Measurements from ENCODE around the gene PLCL2. TPM values are rescaled to one million over a fixed set of nuclear protein-coding genes. Genes with fewer than 3 reads are reported as not detected.

Gene PLCL2
- total and polyA plus RNA-seq, 10 of the 15 experiments (the other 5 are each of a cell fraction or from before 2014, with no cell fraction given): 7.5 to 37.3 (median 21.7) TPM

DNA sequence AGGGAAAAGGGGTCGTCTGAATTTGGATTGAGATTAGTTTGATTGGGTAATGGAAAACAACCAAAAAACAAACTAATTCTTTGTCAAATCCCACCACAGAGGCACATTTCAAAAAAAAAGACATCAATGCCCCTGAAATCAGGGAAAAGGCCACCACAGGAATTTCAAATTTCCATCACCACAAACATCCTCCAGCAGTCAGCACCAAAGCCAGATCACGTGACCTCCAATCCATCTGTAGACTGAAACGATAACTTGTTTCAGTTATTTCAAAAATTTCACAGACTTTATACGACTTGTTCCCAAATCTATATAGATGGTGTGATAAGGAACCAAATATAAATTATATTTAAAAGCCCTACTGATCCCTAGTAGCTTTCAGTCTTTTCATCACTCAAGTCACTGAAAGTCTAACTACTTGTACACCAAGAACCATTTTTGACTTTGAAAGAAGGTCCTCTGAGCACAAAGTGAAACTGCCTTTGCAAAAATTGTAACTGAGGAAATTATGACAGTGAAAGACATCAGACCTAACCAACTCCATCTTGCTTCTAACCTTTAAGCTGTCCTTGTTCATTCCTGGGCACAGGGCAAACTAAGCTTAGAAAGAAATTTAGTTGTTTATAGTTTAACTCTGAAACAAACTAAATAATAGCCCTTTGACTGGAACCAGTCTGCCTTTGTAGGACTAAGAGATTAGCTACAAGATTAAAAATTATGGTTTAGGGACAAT is 48.1 kb upstream of the PLCL2 start:
- Histone ChIP-seq H3K27me3 (replicated peaks in 1 of 2; ENCODE audit: control insufficient read depth in 2 of 2, insufficient read depth in 2 of 2, low read length in 1 of 2) (no peaks in the 10 kb centered on the region), H3K79me2 (ENCODE audit: control insufficient read depth, insufficient read depth, low read length) (no peaks in the 10 kb centered on the region), H3K9me3 (replicated peaks; ENCODE audit: control insufficient read depth, insufficient read depth, low read length) (no peaks in the 10 kb centered on the region; the same call in 2 of the 3 replicates), H3K9ac (ENCODE audit: control insufficient read depth, insufficient read depth, low read length) (no peak overlapping the region), H3K4me2 (ENCODE audit: control insufficient read depth, insufficient read depth) (no peak overlapping the region), H3K36me3 (ENCODE audit: control insufficient read depth in 2 of 2, insufficient read depth in 2 of 2, low read length in 1 of 2) (no peaks in the 10 kb centered on the region), H3K4me1 (ENCODE audit: control insufficient read depth, insufficient read depth, low read length) (peaks cover 28% of the 10 kb centered on the region), H4K20me1 (ENCODE audit: control insufficient read depth, insufficient read depth) (no peaks in the 10 kb centered on the region), H2AFZ (ENCODE audit: control insufficient read depth, low read depth, low read length) (no peak overlapping the region), H3K27ac (ENCODE audit: control insufficient read depth, insufficient read depth) (no peak overlapping the region), H3K4me3 (no peak overlapping the region)
- ChIA-PET POLR2A (interaction anchor here (0.6 to 2.0 kb wide), 3 partner anchors 51 to 359 kb away, joined by 4 to 6 read pairs (median 4); no protein-coding TSS in a partner anchor), SMC1A (ENCODE audit: uncharacterized antibody, unreplicated experiment) (interaction anchor here (0.8 to 4.2 kb wide), 21 partner anchors 9 to 568 kb away, joined by 3 to 32 read pairs (median 3); partner anchors contain the start of gene PLCL2), CTCF (interaction anchor here (0.9 to 3.3 kb wide), 5 partner anchors 8 to 395 kb away, joined by 3 to 19 read pairs (median 6); partner anchors contain the start of gene PLCL2), RAD21 (ENCODE audit: unreplicated experiment) (interaction anchor here (1.6 to 2.2 kb wide), 2 partner anchors 13 to 53 kb away, joined by 4 to 13 read pairs; no protein-coding TSS in a partner anchor)
- in situ Hi-C loops (cut with MboI): no loop called here
- ATAC-seq: no peak
- DNase-seq (ENCODE audit: low read depth, low spot score): no peak
- TF ChIP-seq, protein P1, sequence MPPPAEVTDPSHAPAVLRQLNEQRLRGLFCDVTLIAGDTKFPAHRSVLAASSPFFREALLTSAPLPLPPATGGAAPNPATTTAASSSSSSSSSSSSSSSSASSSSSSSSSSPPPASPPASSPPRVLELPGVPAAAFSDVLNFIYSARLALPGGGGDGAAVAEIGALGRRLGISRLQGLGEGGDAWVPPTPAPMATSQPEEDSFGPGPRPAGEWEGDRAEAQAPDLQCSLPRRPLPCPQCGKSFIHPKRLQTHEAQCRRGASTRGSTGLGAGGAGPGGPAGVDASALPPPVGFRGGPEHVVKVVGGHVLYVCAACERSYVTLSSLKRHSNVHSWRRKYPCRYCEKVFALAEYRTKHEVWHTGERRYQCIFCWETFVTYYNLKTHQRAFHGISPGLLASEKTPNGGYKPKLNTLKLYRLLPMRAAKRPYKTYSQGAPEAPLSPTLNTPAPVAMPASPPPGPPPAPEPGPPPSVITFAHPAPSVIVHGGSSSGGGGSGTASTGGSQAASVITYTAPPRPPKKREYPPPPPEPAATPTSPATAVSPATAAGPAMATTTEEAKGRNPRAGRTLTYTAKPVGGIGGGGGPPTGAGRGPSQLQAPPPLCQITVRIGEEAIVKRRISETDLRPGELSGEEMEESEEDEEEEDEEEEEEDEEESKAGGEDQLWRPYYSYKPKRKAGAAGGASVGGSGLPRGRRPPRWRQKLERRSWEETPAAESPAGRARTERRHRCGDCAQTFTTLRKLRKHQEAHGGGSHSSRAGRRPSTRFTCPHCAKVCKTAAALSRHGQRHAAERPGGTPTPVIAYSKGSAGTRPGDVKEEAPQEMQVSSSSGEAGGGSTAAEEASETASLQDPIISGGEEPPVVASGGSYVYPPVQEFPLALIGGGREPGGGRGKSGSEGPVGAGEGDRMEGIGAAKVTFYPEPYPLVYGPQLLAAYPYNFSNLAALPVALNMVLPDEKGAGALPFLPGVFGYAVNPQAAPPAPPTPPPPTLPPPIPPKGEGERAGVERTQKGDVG (CRISPR knock-in tag; IDR thresholded peaks at IDR 0.05): 0 out of 2 replicates have a peak, but pooled peaks have one; percentile 17
- TF ChIP-seq, protein P2, sequence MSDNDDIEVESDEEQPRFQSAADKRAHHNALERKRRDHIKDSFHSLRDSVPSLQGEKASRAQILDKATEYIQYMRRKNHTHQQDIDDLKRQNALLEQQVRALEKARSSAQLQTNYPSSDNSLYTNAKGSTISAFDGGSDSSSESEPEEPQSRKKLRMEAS (IDR thresholded peaks at IDR 0.05; ENCODE audit: low read depth, low read length): no peak
- TF ChIP-seq SPI1 (IDR thresholded peaks at IDR 0.05; ENCODE audit: borderline replicate concordance, insufficient read depth, low read depth, low read length) (no peak), RAD51 (IDR thresholded peaks at IDR 0.05) (peak; percentile 42; the same call in 1 of the 2 replicates)
- TF ChIP-seq, protein P3, sequence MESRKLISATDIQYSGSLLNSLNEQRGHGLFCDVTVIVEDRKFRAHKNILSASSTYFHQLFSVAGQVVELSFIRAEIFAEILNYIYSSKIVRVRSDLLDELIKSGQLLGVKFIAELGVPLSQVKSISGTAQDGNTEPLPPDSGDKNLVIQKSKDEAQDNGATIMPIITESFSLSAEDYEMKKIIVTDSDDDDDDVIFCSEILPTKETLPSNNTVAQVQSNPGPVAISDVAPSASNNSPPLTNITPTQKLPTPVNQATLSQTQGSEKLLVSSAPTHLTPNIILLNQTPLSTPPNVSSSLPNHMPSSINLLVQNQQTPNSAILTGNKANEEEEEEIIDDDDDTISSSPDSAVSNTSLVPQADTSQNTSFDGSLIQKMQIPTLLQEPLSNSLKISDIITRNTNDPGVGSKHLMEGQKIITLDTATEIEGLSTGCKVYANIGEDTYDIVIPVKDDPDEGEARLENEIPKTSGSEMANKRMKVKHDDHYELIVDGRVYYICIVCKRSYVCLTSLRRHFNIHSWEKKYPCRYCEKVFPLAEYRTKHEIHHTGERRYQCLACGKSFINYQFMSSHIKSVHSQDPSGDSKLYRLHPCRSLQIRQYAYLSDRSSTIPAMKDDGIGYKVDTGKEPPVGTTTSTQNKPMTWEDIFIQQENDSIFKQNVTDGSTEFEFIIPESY (IDR thresholded peaks at IDR 0.05): no peak
- TF ChIP-seq, protein P4, sequence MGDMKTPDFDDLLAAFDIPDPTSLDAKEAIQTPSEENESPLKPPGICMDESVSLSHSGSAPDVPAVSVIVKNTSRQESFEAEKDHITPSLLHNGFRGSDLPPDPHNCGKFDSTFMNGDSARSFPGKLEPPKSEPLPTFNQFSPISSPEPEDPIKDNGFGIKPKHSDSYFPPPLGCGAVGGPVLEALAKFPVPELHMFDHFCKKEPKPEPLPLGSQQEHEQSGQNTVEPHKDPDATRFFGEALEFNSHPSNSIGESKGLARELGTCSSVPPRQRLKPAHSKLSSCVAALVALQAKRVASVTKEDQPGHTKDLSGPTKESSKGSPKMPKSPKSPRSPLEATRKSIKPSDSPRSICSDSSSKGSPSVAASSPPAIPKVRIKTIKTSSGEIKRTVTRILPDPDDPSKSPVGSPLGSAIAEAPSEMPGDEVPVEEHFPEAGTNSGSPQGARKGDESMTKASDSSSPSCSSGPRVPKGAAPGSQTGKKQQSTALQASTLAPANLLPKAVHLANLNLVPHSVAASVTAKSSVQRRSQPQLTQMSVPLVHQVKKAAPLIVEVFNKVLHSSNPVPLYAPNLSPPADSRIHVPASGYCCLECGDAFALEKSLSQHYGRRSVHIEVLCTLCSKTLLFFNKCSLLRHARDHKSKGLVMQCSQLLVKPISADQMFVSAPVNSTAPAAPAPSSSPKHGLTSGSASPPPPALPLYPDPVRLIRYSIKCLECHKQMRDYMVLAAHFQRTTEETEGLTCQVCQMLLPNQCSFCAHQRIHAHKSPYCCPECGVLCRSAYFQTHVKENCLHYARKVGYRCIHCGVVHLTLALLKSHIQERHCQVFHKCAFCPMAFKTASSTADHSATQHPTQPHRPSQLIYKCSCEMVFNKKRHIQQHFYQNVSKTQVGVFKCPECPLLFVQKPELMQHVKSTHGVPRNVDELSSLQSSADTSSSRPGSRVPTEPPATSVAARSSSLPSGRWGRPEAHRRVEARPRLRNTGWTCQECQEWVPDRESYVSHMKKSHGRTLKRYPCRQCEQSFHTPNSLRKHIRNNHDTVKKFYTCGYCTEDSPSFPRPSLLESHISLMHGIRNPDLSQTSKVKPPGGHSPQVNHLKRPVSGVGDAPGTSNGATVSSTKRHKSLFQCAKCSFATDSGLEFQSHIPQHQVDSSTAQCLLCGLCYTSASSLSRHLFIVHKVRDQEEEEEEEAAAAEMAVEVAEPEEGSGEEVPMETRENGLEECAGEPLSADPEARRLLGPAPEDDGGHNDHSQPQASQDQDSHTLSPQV (IDR thresholded peaks at IDR 0.05): peak; percentile 81; the same call in 1 of the 2 replicates
- TF ChIP-seq, protein P5, sequence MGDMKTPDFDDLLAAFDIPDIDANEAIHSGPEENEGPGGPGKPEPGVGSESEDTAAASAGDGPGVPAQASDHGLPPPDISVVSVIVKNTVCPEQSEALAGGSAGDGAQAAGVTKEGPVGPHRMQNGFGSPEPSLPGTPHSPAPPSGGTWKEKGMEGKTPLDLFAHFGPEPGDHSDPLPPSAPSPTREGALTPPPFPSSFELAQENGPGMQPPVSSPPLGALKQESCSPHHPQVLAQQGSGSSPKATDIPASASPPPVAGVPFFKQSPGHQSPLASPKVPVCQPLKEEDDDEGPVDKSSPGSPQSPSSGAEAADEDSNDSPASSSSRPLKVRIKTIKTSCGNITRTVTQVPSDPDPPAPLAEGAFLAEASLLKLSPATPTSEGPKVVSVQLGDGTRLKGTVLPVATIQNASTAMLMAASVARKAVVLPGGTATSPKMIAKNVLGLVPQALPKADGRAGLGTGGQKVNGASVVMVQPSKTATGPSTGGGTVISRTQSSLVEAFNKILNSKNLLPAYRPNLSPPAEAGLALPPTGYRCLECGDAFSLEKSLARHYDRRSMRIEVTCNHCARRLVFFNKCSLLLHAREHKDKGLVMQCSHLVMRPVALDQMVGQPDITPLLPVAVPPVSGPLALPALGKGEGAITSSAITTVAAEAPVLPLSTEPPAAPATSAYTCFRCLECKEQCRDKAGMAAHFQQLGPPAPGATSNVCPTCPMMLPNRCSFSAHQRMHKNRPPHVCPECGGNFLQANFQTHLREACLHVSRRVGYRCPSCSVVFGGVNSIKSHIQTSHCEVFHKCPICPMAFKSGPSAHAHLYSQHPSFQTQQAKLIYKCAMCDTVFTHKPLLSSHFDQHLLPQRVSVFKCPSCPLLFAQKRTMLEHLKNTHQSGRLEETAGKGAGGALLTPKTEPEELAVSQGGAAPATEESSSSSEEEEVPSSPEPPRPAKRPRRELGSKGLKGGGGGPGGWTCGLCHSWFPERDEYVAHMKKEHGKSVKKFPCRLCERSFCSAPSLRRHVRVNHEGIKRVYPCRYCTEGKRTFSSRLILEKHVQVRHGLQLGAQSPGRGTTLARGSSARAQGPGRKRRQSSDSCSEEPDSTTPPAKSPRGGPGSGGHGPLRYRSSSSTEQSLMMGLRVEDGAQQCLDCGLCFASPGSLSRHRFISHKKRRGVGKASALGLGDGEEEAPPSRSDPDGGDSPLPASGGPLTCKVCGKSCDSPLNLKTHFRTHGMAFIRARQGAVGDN (IDR thresholded peaks at IDR 0.05): peak; percentile 56
- 92% methylated on average over 4 of the region's 4 CpGs for WGBS (ENCODE audit: insufficient coverage, insufficient replicate concordance, low lambda C conversion rate, missing lambda C conversion rate)
- intact Hi-C loops (cut with micrococcal nuclease; ENCODE audit: unreplicated experiment): no loop called here
- FAIRE-seq: no peak
- no TSS peak for BruUV-seq (replicated peaks)

Measured in GM12878 (cell line).